PFSK-1 (cell line): ENCODE results near the gene CAMK4.

Source experiments
- FOXP2 ChIP-seq: optimal IDR thresholded peaks from 2 replicates; pipeline ENCODE3; 2011; ENCODE audit warnings: borderline replicate concordance, control low read depth, inconsistent platforms; ENCODE audit not compliant: insufficient read depth; ENCODE audit errors: extremely low read length, extremely low read depth
- POLR2AphosphoS5 ChIP-seq: IDR thresholded peaks from 2 replicates; pipeline ENCODE4 v1.6.1; 2012; ENCODE audit warnings: low read depth, mild to moderate bottlenecking, control low read depth, low read length, moderate library complexity
- SIN3A ChIP-seq: IDR thresholded peaks from 2 replicates; pipeline ENCODE4 v1.6.1; 2012; ENCODE audit warnings: mild to moderate bottlenecking, low read length, moderate library complexity, borderline replicate concordance; ENCODE audit not compliant: insufficient read depth
- TAF1 ChIP-seq: IDR thresholded peaks from 2 replicates; pipeline ENCODE4 v1.6.1; 2012; ENCODE audit warnings: low read length, control low read depth, borderline replicate concordance; ENCODE audit not compliant: insufficient read depth
- TF ChIP-seq, protein P1 (sequence below), 2 experiments: IDR thresholded peaks; 2 replicates each; pipeline versions ENCODE4 v1.6.1 to v1.8.0; 2011 to 2012; ENCODE audit warnings: low read depth in 2 of 2, low read length in 2 of 2, control low read depth in 1 of 2, inconsistent platforms in 1 of 2, mild to moderate bottlenecking in 1 of 2, moderate library complexity in 1 of 2; ENCODE audit not compliant: insufficient read depth in 1 of 2

DNA sequence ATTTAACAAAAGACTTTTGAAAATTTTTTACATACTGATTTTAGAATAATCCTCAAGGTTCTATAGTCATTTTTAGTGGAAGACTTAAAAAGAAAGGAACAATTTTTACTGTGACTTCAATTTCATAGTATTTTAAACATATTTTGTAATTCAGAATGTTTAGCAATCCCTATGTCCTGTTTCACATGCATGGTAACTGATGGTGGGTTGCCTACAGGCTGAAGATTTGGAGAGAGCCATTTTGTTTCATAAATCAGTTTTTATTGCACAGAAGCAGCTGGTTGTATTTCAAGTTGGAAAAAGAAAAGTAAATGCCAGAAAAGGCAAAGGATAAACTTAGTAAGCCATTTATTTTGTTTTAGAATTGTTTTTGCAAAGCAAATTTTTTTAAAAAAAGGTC, 264.2 kb downstream of the CAMK4 start:
- TF ChIP-seq FOXP2 (no peak), POLR2AphosphoS5 (no peak), SIN3A (no peak), TAF1 (no peak)
- TF ChIP-seq, protein P1, sequence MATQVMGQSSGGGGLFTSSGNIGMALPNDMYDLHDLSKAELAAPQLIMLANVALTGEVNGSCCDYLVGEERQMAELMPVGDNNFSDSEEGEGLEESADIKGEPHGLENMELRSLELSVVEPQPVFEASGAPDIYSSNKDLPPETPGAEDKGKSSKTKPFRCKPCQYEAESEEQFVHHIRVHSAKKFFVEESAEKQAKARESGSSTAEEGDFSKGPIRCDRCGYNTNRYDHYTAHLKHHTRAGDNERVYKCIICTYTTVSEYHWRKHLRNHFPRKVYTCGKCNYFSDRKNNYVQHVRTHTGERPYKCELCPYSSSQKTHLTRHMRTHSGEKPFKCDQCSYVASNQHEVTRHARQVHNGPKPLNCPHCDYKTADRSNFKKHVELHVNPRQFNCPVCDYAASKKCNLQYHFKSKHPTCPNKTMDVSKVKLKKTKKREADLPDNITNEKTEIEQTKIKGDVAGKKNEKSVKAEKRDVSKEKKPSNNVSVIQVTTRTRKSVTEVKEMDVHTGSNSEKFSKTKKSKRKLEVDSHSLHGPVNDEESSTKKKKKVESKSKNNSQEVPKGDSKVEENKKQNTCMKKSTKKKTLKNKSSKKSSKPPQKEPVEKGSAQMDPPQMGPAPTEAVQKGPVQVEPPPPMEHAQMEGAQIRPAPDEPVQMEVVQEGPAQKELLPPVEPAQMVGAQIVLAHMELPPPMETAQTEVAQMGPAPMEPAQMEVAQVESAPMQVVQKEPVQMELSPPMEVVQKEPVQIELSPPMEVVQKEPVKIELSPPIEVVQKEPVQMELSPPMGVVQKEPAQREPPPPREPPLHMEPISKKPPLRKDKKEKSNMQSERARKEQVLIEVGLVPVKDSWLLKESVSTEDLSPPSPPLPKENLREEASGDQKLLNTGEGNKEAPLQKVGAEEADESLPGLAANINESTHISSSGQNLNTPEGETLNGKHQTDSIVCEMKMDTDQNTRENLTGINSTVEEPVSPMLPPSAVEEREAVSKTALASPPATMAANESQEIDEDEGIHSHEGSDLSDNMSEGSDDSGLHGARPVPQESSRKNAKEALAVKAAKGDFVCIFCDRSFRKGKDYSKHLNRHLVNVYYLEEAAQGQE (IDR thresholded peaks at IDR 0.05; ENCODE audit: insufficient read depth in 1 of 2, low read depth in 2 of 2, low read length in 2 of 2): no peak
